ENCODE results near the gene UST.

- TF ChIP-seq POLR2A (IDR thresholded peaks at IDR 0.05) (no peak), CTCF (IDR thresholded peaks at IDR 0.05 in 4 of 5, conservative IDR thresholded peaks at IDR 0.05 in 1 of 5) (no peak)
These were observed 378.5 kb downstream of the UST start for GRCh38 chr6:149125309-149125708.

Data from gastrocnemius medialis (tissue), 4 donors.